Naive thymus-derived CD8-positive, alpha-beta T cell (primary cell): ENCODE data around the gene CDH10. TPM values are rescaled to one million over a fixed set of nuclear protein-coding genes. Genes with fewer than 3 reads are reported as not detected.

ENCODE experiments used
- ATAC-seq, 2 donors: fragments of 150-1000 bp; cut with Tn5 transposase in 1 of 2; sonication (Bioruptor Pico), chemical (Tn5 transposase) in 1 of 2; 1 replicate in 1 of 2; 2 replicates in 1 of 2; pipeline ENCODE4 v1.10.0; 2021; ENCODE audit warnings: mild to moderate bottlenecking in 2 of 2, moderate library complexity in 2 of 2
- POLR2A ChIA-PET: fragments of 350-600 bp; sonication (Branson Sonifier 250); formaldehyde crosslinking; loops from one replicate; lab custom pipeline; 2021; ENCODE audit warnings: antibody characterized with exemption; lab: Charles Lee
- DNase-seq, 10 donors: peaks; one replicate each; pipeline versions ENCODE4 v3.0.0 to v3.0.0-alpha.2; 2020 to 2022
- H3K27ac Mint-ChIP-seq, 10 donors: one replicate each; pipeline ENCODE4 v1.8.0; 2020 to 2022; ENCODE audit warnings: mild to moderate bottlenecking in 10 of 10, mixed read lengths in 10 of 10, moderate library complexity in 4 of 10, inconsistent platforms in 1 of 10
- H3K27me3 Mint-ChIP-seq, 5 donors: one replicate each; pipeline ENCODE4 v1.8.0; 2021 to 2022; ENCODE audit warnings: mixed read lengths in 5 of 5
- H3K36me3 Mint-ChIP-seq, 3 donors: one replicate each; pipeline ENCODE4 v1.8.0; 2020 to 2022; ENCODE audit warnings: mixed read lengths in 3 of 3, mild to moderate bottlenecking in 2 of 3, inconsistent platforms in 1 of 3
- H3K4me1 Mint-ChIP-seq, 4 donors: one replicate each; pipeline ENCODE4 v1.8.0; 2021 to 2022; ENCODE audit warnings: mixed read lengths in 4 of 4
- H3K4me3 Mint-ChIP-seq, 10 donors: one replicate each; pipeline ENCODE4 v1.8.0; 2020 to 2022; ENCODE audit warnings: mild to moderate bottlenecking in 10 of 10, mixed read lengths in 10 of 10, moderate library complexity in 6 of 10, inconsistent platforms in 1 of 10
- H3K9me3 Mint-ChIP-seq, 9 donors: one replicate each; pipeline ENCODE4 v1.8.0; 2020 to 2022; ENCODE audit warnings: mixed read lengths in 9 of 9, mild to moderate bottlenecking in 3 of 9, inconsistent platforms in 1 of 9, moderate library complexity in 1 of 9
- polyA plus RNA-seq, 3 donors: library from polyadenylated mRNA; unstranded; fragments of 300-500 nt; fragmentation: Illumina TruSeq; gene quantifications; one replicate each; pipeline ENCODE4 v1.2.3, GENCODE V29; 2021
- total RNA-seq, 8 experiments: library from RNA in 2 of 8; stranded (reverse) in 2 of 8; gene quantifications; one replicate each; pipeline ENCODE4 v1.2.3 and lab custom pipeline; 2021 to 2026

Gene CDH10
- total RNA-seq = not detected
- polyA plus RNA-seq = not detected
- 0 reads per million in 6 experiments for total RNA-seq (lab: John Stamatoyannopoulos, UW)

GRCh38 chr5:24644761-24645160 lies at the start of gene CDH10:
CDH10 (minus strand) TSS chr5:24644978; CDS start chr5:24593490, 51,488 bp downstream.
- Mint-ChIP-seq H3K27me3 (no peaks in the 10 kb centered on the region), H3K4me3 (no peak within 1 kb of the TSS), H3K36me3 (no peaks in the 10 kb centered on the region), H3K4me1 (peaks cover 0 to under 1% (median 0%) of the 10 kb centered on the region in 4 donors), H3K27ac (no peak within 1 kb of the TSS), H3K9me3 (peaks cover 0 to 16% (median 4%) of the 10 kb centered on the region in 9 donors)
- POLR2A ChIA-PET = no interaction called here
- ATAC-seq (no peak), DNase-seq (no peak)

DNA sequence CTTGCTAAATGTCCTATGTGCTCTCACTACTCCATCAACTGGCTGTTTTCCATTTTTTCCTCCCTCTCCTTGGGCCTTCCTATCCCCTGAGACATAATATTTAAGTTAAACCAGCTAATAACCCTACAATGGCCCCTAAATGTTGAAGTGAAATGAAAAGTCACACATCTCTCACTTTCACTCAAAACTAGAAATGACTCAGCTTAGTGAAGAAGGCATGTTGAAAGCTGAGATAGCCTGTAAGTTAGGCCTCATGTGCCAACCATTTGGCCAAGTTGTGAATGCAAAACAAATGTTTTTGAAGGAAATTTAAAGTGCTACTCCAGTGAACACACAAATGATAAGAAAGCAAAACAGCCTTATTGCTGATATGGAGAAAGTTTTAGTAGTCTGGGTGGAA lies 48.8 kb upstream of the CDH10 start:
- Mint-ChIP-seq H3K36me3 (no peaks in the 10 kb centered on the region), H3K27me3 (no peaks in the 10 kb centered on the region), H3K4me3 (no peak overlapping the region), H3K9me3 (peaks cover 10 to 58% (median 22%) of the 10 kb centered on the region in 9 donors), H3K4me1 (no peaks in the 10 kb centered on the region), H3K27ac (no peak overlapping the region)
- POLR2A ChIA-PET = no interaction called here
- no peak for DNase-seq
- no peak for ATAC-seq

- no peak overlapping the region for H3K27ac Mint-ChIP-seq
- no peaks in the 10 kb centered on the region for H3K4me1 Mint-ChIP-seq
Observed at GRCh38 chr5:24691074-24691473, 46.3 kb upstream of the CDH10 start.

DNA sequence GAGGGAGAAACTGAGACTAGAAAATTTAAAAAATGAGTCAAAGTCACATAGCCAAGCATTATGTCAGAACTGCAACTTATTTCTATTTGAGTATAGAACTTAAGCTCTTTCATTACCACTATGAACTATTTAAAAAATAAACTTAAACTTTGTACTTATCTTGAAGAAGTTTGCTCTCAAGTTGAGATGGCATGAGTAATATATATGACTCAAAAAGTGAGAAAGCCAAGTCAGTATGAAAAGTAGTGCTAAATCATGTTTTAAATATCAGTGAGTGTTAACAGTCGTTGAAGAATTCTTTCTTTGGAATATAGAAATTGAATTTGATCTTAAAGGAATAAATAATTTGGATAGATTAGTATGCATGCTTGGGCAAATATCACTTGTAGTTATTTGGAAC lies 36.3 kb upstream of the CDH10 start:
- H3K4me1 Mint-ChIP-seq = no peaks in the 10 kb centered on the region
- H3K4me3 Mint-ChIP-seq = no peak overlapping the region
- H3K9me3 Mint-ChIP-seq = peaks cover 0 to 40% (median 14%) of the 10 kb centered on the region in 9 donors
- ATAC-seq = no peak
- no peak overlapping the region for H3K27ac Mint-ChIP-seq
- peaks cover 0 to 5% (median 0%) of the 10 kb centered on the region in 3 donors for H3K36me3 Mint-ChIP-seq
- POLR2A ChIA-PET = no interaction called here
- no peak for DNase-seq
- no peaks in the 10 kb centered on the region for H3K27me3 Mint-ChIP-seq

More at GRCh38 chr5:24691074-24691473, 46.3 kb upstream of the CDH10 start:
- POLR2A ChIA-PET = no interaction called here
- H3K4me3 Mint-ChIP-seq = no peak overlapping the region
- H3K9me3 Mint-ChIP-seq = peaks cover 6 to 48% (median 22%) of the 10 kb centered on the region in 9 donors
- ATAC-seq (no peak), DNase-seq (no peak)
- H3K36me3 Mint-ChIP-seq = no peaks in the 10 kb centered on the region
- H3K27me3 Mint-ChIP-seq = no peaks in the 10 kb centered on the region

GRCh38 chr5:24668050-24668449 lies 23.3 kb upstream of the CDH10 start:
- H3K27me3 Mint-ChIP-seq = no peaks in the 10 kb centered on the region
- peaks cover 6 to 26% (median 13%) of the 10 kb centered on the region in 9 donors for H3K9me3 Mint-ChIP-seq
- ATAC-seq = no peak
- DNase-seq = no peak
- POLR2A ChIA-PET = no interaction called here
- no peak overlapping the region for H3K4me3 Mint-ChIP-seq
- H3K4me1 Mint-ChIP-seq = no peaks in the 10 kb centered on the region
- H3K27ac Mint-ChIP-seq = no peak overlapping the region
- peaks cover 0 to 6% (median 0%) of the 10 kb centered on the region in 3 donors for H3K36me3 Mint-ChIP-seq

- POLR2A ChIA-PET = no interaction called here
- DNase-seq (no peak), ATAC-seq (no peak)
- no peak overlapping the region for H3K4me3 Mint-ChIP-seq
- no peaks in the 10 kb centered on the region for H3K27me3 Mint-ChIP-seq
- no peak overlapping the region for H3K27ac Mint-ChIP-seq
- no peaks in the 10 kb centered on the region for H3K36me3 Mint-ChIP-seq
- H3K4me1 Mint-ChIP-seq = peaks cover 0 to 2% (median 0%) of the 10 kb centered on the region in 4 donors
- H3K9me3 Mint-ChIP-seq = peaks cover 0 to 12% (median 6%) of the 10 kb centered on the region in 9 donors
Observed at GRCh38 chr5:24649531-24649930, 4.8 kb upstream of the CDH10 start.

DNA sequence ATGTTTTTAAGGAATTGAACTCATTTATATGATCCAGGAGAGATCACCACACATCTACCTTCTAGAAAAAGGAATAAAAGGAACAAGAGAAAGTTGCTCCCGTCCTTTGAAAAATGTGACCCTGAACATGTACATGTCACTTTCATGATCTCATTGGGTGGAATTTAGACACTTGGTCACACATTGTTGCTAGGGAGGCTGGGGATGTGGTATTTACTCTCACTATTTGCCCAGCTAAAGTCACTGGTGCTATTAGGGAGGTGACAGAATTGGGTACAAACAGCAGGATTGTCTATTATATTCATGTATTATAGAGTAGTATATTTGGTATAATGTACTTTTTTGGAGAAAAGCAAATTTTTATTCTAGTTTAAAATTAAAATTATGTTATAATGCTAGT lies 2.1 kb upstream of the CDH10 start:
- peaks cover 0 to 2% (median 0%) of the 10 kb centered on the region in 4 donors for H3K4me1 Mint-ChIP-seq
- H3K27ac Mint-ChIP-seq = no peak overlapping the region
- H3K4me3 Mint-ChIP-seq = no peak overlapping the region
- DNase-seq (no peak), ATAC-seq (no peak)
- POLR2A ChIA-PET = no interaction called here
- no peaks in the 10 kb centered on the region for H3K36me3 Mint-ChIP-seq
- H3K9me3 Mint-ChIP-seq = peaks cover 0 to 9% (median 5%) of the 10 kb centered on the region in 9 donors
- H3K27me3 Mint-ChIP-seq = no peaks in the 10 kb centered on the region

- no peak overlapping the region for H3K27ac Mint-ChIP-seq
Observed at GRCh38 chr5:24645483-24645882, 705 bp upstream of the CDH10 start.

DNA sequence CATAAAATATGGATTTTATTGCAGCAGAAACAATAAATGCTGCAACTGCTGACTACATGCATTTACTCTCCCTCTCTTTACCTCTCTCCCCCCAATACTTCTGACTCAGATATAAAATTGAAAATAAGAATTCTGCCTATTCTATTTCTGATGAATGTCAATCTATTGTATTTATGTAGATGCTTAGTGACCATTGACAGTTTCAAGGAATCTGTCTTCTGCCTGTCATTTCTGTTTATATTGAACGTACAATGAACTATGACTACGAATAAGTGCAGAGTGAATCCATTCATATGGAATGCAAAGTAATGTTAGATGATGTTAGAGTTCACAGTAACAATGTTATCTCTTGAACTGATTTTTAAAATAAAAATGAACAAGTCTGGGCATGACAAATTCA lies 898 bp downstream of the CDH10 start:
- H3K27me3 Mint-ChIP-seq = no peaks in the 10 kb centered on the region
- POLR2A ChIA-PET = no interaction called here

More at GRCh38 chr5:24645483-24645882, 705 bp upstream of the CDH10 start:
- no peak for DNase-seq
- Mint-ChIP-seq H3K4me1 (peaks cover 0 to 2% (median 0%) of the 10 kb centered on the region in 4 donors), H3K27me3 (no peaks in the 10 kb centered on the region), H3K9me3 (peaks cover 0 to 9% (median 4%) of the 10 kb centered on the region in 9 donors), H3K4me3 (no peak overlapping the region), H3K36me3 (no peaks in the 10 kb centered on the region)
- POLR2A ChIA-PET = no interaction called here
- ATAC-seq = no peak

GRCh38 chr5:24643156-24643555 lies 1.6 kb downstream of the CDH10 start:
- no peak overlapping the region for H3K27ac Mint-ChIP-seq
- H3K4me1 Mint-ChIP-seq = no peaks in the 10 kb centered on the region
- DNase-seq (no peak), ATAC-seq (no peak)
- POLR2A ChIA-PET = no interaction called here
- H3K27me3 Mint-ChIP-seq = no peaks in the 10 kb centered on the region
- H3K36me3 Mint-ChIP-seq = no peaks in the 10 kb centered on the region
- no peak overlapping the region for H3K4me3 Mint-ChIP-seq
- H3K9me3 Mint-ChIP-seq = peaks cover 0 to 18% (median 2%) of the 10 kb centered on the region in 9 donors

More for the DNA sequence above, 898 bp downstream of the CDH10 start:
- Mint-ChIP-seq H3K4me1 (no peaks in the 10 kb centered on the region), H3K4me3 (no peak overlapping the region), H3K36me3 (no peaks in the 10 kb centered on the region), H3K9me3 (peaks cover 0 to 18% (median 3%) of the 10 kb centered on the region in 9 donors), H3K27ac (no peak overlapping the region)
- DNase-seq = no peak
- ATAC-seq = no peak

DNA sequence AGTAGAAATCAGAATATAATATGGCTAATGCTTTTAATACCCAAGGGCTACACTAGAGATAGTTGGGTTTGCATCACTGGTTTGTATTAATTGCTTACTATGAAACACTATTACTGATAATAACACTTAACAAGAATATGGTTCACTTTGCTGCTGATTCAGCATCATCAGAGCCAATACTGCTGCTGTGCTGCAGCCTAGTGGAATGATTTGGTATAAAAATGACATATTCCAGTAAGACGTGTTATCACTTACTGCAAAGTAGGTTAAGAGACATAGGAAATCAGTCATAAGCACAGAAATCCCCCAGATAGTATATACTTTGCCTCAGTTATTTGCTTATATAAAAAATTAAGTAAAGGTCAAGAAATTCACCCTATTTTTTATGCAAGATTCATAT lies 2.8 kb downstream of the CDH10 start:
- no peaks in the 10 kb centered on the region for H3K36me3 Mint-ChIP-seq
- POLR2A ChIA-PET = no interaction called here
- H3K4me3 Mint-ChIP-seq = no peak overlapping the region
- no peaks in the 10 kb centered on the region for H3K4me1 Mint-ChIP-seq
- H3K9me3 Mint-ChIP-seq = peaks cover 0 to 18% (median 2%) of the 10 kb centered on the region in 9 donors
- no peak for DNase-seq
- H3K27me3 Mint-ChIP-seq = no peaks in the 10 kb centered on the region
- no peak for ATAC-seq
- H3K27ac Mint-ChIP-seq = no peak overlapping the region

- Mint-ChIP-seq H3K27me3 (no peaks in the 10 kb centered on the region), H3K9me3 (peaks cover 0 to 7% (median 0%) of the 10 kb centered on the region in 9 donors), H3K36me3 (no peaks in the 10 kb centered on the region), H3K4me3 (no peak overlapping the region), H3K4me1 (no peaks in the 10 kb centered on the region), H3K27ac (no peak overlapping the region)
- POLR2A ChIA-PET = no interaction called here
- DNase-seq (no peak), ATAC-seq (no peak)
Observed at GRCh38 chr5:24635209-24635608, 9.6 kb downstream of the CDH10 start.

GRCh38 chr5:24633715-24634325 lies 11.0 kb downstream of the CDH10 start:
- H3K9me3 Mint-ChIP-seq = peaks cover 0 to 6% (median 0%) of the 10 kb centered on the region in 9 donors
- H3K27me3 Mint-ChIP-seq = no peaks in the 10 kb centered on the region
- H3K36me3 Mint-ChIP-seq = no peaks in the 10 kb centered on the region
- no peak overlapping the region for H3K27ac Mint-ChIP-seq
- no peak overlapping the region for H3K4me3 Mint-ChIP-seq
- POLR2A ChIA-PET = no interaction called here
- H3K4me1 Mint-ChIP-seq = no peaks in the 10 kb centered on the region
- ATAC-seq (no peak), DNase-seq (no peak)

DNA sequence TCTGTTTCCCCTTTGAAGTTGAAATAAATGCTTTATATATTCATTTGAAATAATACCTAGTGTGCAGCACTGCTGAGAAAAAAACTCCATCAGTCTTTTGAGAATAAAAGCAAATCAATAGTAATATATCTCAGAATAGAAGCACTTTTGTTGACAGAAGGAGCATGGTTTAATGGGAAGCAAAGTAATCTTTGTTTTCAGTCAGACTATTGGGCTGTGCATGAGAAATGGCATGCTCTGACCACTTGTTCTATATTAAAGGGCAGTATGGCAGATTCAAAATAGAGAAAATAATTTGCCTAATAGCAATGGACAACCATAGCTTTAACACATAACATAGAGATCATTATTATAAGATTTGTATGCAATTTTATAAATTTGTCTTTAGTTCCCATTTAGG lies 12.4 kb downstream of the CDH10 start:
- H3K27me3 Mint-ChIP-seq = no peaks in the 10 kb centered on the region
- H3K36me3 Mint-ChIP-seq = no peaks in the 10 kb centered on the region
- DNase-seq (no peak), ATAC-seq (no peak)
- no peak overlapping the region for H3K27ac Mint-ChIP-seq
- H3K9me3 Mint-ChIP-seq = peaks cover 0 to 6% (median 0%) of the 10 kb centered on the region in 9 donors
- POLR2A ChIA-PET = no interaction called here
- no peaks in the 10 kb centered on the region for H3K4me1 Mint-ChIP-seq
- no peak overlapping the region for H3K4me3 Mint-ChIP-seq
